Neuronal stem cell (in vitro differentiated cells): ENCODE results near the gene NKAIN1.

Source experiments
- DNase-seq: peaks from one replicate; pipeline ENCODE4 v3.0.0-alpha.2; 2013; ENCODE audit warnings: low spot score
- H2AFZ ChIP-seq: one replicate; pipeline ENCODE4 v1.6.1; 2013; ENCODE audit warnings: mild to moderate bottlenecking, low read length, inconsistent platforms
- H2AK5ac ChIP-seq: 2 replicates; pipeline ENCODE4 v1.6.1; 2013; ENCODE audit warnings: low read depth, mild to moderate bottlenecking, inconsistent platforms, low read length, moderate library complexity, mixed read lengths
- H2BK120ac ChIP-seq: 2 replicates; pipeline ENCODE4 v1.6.1; 2013; ENCODE audit warnings: low read depth, mild to moderate bottlenecking, inconsistent platforms, low read length, moderate library complexity, mixed read lengths
- H2BK12ac ChIP-seq: one replicate; pipeline ENCODE4 v1.6.1; 2013; ENCODE audit warnings: low read length, inconsistent platforms
- H2BK15ac ChIP-seq: 2 replicates; pipeline ENCODE4 v1.6.1; 2013; ENCODE audit warnings: mild to moderate bottlenecking, low read length, inconsistent platforms, mixed read lengths
- H2BK5ac ChIP-seq: one replicate; pipeline ENCODE4 v1.6.1; 2013; ENCODE audit warnings: inconsistent platforms, mild to moderate bottlenecking, low read length, moderate library complexity
- H3K14ac ChIP-seq: one replicate; pipeline ENCODE4 v1.6.1; 2013; ENCODE audit warnings: low read length, inconsistent platforms
- H3K18ac ChIP-seq: 2 replicates; pipeline ENCODE4 v1.6.1; 2013; ENCODE audit warnings: low read length, inconsistent platforms
- H3K23ac ChIP-seq: 2 replicates; pipeline ENCODE4 v1.6.1; 2013; ENCODE audit warnings: low read depth, mild to moderate bottlenecking, mixed read lengths, low read length, inconsistent platforms; ENCODE audit not compliant: poor library complexity
- H3K27ac ChIP-seq: replicated peaks from 3 replicates; pipeline ENCODE4 v1.5.1; 2013; ENCODE audit warnings: low read length, inconsistent platforms
- H3K27me3 ChIP-seq, 3 experiments: 2 replicates each; pipeline ENCODE4 v1.6.1; 2013; ENCODE audit warnings: low read length in 3 of 3, mild to moderate bottlenecking in 2 of 3, inconsistent platforms in 1 of 3, low read depth in 1 of 3, mixed read lengths in 1 of 3, moderate library complexity in 1 of 3; ENCODE audit not compliant: control insufficient read depth in 3 of 3, insufficient read depth in 3 of 3
- H3K36me3 ChIP-seq, 2 donors: replicated peaks in 1 of 2; 2 replicates each; pipeline ENCODE4 v1.6.1; 2013; ENCODE audit warnings: low read length in 2 of 2; ENCODE audit not compliant: control insufficient read depth in 2 of 2, insufficient read depth in 2 of 2
- H3K4ac ChIP-seq: 2 replicates; pipeline ENCODE4 v1.6.1; 2013; ENCODE audit warnings: inconsistent platforms, mild to moderate bottlenecking, low read length, moderate library complexity
- H3K4me1 ChIP-seq, 2 donors: 1 replicate in 1 of 2; 2 replicates in 1 of 2; pipeline ENCODE4 v1.6.1; 2013; ENCODE audit warnings: low read length in 2 of 2, low read depth in 1 of 2; ENCODE audit not compliant: control insufficient read depth in 2 of 2, insufficient read depth in 1 of 2
- H3K4me2 ChIP-seq: one replicate; pipeline ENCODE4 v1.6.1; 2013; ENCODE audit warnings: mild to moderate bottlenecking, low read length, inconsistent platforms; ENCODE audit not compliant: insufficient read depth, poor library complexity, severe bottlenecking
- H3K4me3 ChIP-seq, 2 donors: 2 replicates each; pipeline ENCODE4 v1.5.1; 2013; ENCODE audit warnings: low read length in 2 of 2, mild to moderate bottlenecking in 2 of 2, inconsistent platforms in 1 of 2, moderate library complexity in 1 of 2
- H3K79me1 ChIP-seq: one replicate; pipeline ENCODE4 v1.6.1; 2013; ENCODE audit warnings: low read depth, mild to moderate bottlenecking, inconsistent platforms, low read length, moderate library complexity
- H3K9ac ChIP-seq: one replicate; pipeline ENCODE4 v1.6.1; 2013; ENCODE audit warnings: mild to moderate bottlenecking, low read depth, low read length, inconsistent platforms; ENCODE audit not compliant: poor library complexity
- H3K9me3 ChIP-seq, 2 donors: replicated peaks in 1 of 2; 2 replicates each; pipeline versions ENCODE3 to v1.6.1; 2013; ENCODE audit warnings: low read length in 2 of 2, mild to moderate bottlenecking in 2 of 2, inconsistent platforms in 1 of 2, low read depth in 1 of 2, mixed read lengths in 1 of 2, moderate library complexity in 1 of 2; ENCODE audit not compliant: control insufficient read depth in 2 of 2, insufficient read depth in 1 of 2
- H4K8ac ChIP-seq: one replicate; pipeline ENCODE4 v1.6.1; 2013; ENCODE audit warnings: low read depth, mild to moderate bottlenecking, inconsistent platforms, low read length, moderate library complexity
- H4K91ac ChIP-seq: one replicate; pipeline ENCODE4 v1.6.1; 2013; ENCODE audit warnings: low read length, low read depth, mild to moderate bottlenecking, inconsistent platforms; ENCODE audit not compliant: poor library complexity
- WGBS, 2 donors: extraction: QIAGEN DNeasy Blood & Tissue Kit; methylation state at CpG; one replicate each; pipeline ENCODE4 v1.1.7; 2013; ENCODE audit warnings: missing lambda C conversion rate in 2 of 2, mixed read lengths in 1 of 2; ENCODE audit not compliant: insufficient read length in 2 of 2, insufficient replicate concordance in 1 of 2; ENCODE audit errors: extremely low coverage in 2 of 2; 5-methylcytosine and 5-hydroxymethylcytosine counted together

The NKAIN1 gene

GRCh38 chr1:31231802-31232201 is 7.9 kb downstream of the NKAIN1 start:
- WGBS, 2 donors = no CpG with 5 or more reads among the region's 5 CpGs
- DNase-seq = no peak
- no peaks in the 10 kb centered on the region for H3K27me3 ChIP-seq
- peaks cover 10% of the 10 kb centered on the region in 2 donors for H3K4me1 ChIP-seq
- H2BK12ac ChIP-seq = no peak overlapping the region
- no peak overlapping the region for H3K27ac ChIP-seq
- no peak overlapping the region for H3K23ac ChIP-seq
- H3K4me2 ChIP-seq = no peak overlapping the region
- H3K36me3 ChIP-seq = peaks cover 2 to 3% of the 10 kb centered on the region in 2 donors
- no peak overlapping the region for H2AK5ac ChIP-seq
- H3K79me1 ChIP-seq = peaks cover 2% of the 10 kb centered on the region
- H2BK15ac ChIP-seq = no peak overlapping the region
- no peak overlapping the region for H4K91ac ChIP-seq
- H3K4ac ChIP-seq = no peak overlapping the region
- H3K14ac ChIP-seq = no peak overlapping the region
- H2BK5ac ChIP-seq = no peak overlapping the region
- H2AFZ ChIP-seq = no peak overlapping the region
- no peak overlapping the region for H3K4me3 ChIP-seq
- H3K9ac ChIP-seq = no peak overlapping the region
- no peak overlapping the region for H3K18ac ChIP-seq
- no peaks in the 10 kb centered on the region for H3K9me3 ChIP-seq
- no peak overlapping the region for H2BK120ac ChIP-seq
- H4K8ac ChIP-seq = no peak overlapping the region

GRCh38 chr1:31230378-31230777 is 9.3 kb downstream of the NKAIN1 start:
- Histone ChIP-seq H3K27ac (no peak overlapping the region), H3K36me3 (peaks cover 2 to 7% of the 10 kb centered on the region in 2 donors), H3K18ac (no peak overlapping the region), H3K4me2 (no peak overlapping the region), H3K79me1 (peaks cover 2% of the 10 kb centered on the region), H3K9me3 (no peaks in the 10 kb centered on the region), H2AFZ (no peak overlapping the region), H3K23ac (no peak overlapping the region), H3K27me3 (no peaks in the 10 kb centered on the region), H2BK15ac (no peak overlapping the region), H3K4me1 (peaks cover 10% of the 10 kb centered on the region in 2 donors), H2BK5ac (no peak overlapping the region), H2BK120ac (no peak overlapping the region), H3K4ac (no peak overlapping the region), H4K91ac (no peak overlapping the region), H3K14ac (no peak overlapping the region), H2AK5ac (no peak overlapping the region), H2BK12ac (no peak overlapping the region), H3K4me3 (no peak overlapping the region), H3K9ac (no peak overlapping the region), H4K8ac (no peak overlapping the region)
- no CpG with 5 or more reads among the region's 3 CpGs for WGBS, 2 donors
- no peak for DNase-seq

DNA sequence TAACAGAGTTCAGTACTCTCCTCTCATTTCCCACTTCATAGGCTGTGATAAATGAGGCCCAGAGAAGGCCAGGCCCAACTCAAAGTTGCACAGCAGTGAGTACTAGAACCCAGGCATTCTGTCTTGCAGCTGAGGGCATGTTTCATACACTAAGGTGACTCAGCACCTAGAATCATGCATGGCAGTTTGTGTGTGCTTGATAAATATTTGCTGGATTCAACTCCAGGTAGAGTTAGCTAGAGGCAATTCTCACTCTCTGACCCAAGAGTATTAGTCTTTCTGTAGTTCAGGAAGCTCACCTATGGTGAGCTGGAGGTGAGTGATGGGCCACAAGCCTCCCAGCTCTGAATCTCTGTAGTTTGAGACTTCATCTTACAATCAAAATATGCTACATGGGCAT is 10.7 kb downstream of the NKAIN1 start:
- no peak for DNase-seq
- no peak overlapping the region for H3K18ac ChIP-seq
- H4K91ac ChIP-seq = no peak overlapping the region
- H2BK5ac ChIP-seq = no peak overlapping the region
- H3K4ac ChIP-seq = no peak overlapping the region
- H2AFZ ChIP-seq = no peak overlapping the region
- no peaks in the 10 kb centered on the region for H3K9me3 ChIP-seq
- H3K27ac ChIP-seq = no peak overlapping the region
- H4K8ac ChIP-seq = no peak overlapping the region
- no peak overlapping the region for H3K14ac ChIP-seq
- no peak overlapping the region for H2BK15ac ChIP-seq
- H2BK12ac ChIP-seq = no peak overlapping the region
- H2AK5ac ChIP-seq = no peak overlapping the region
- no peaks in the 10 kb centered on the region for H3K27me3 ChIP-seq
- peaks cover 2 to 5% of the 10 kb centered on the region in 2 donors for H3K36me3 ChIP-seq
- no peak overlapping the region for H3K4me2 ChIP-seq
- H3K4me3 ChIP-seq = no peak overlapping the region
- H3K9ac ChIP-seq = no peak overlapping the region
- H2BK120ac ChIP-seq = no peak overlapping the region
- peaks cover 2% of the 10 kb centered on the region for H3K79me1 ChIP-seq
- peaks cover 13 to 14% of the 10 kb centered on the region in 2 donors for H3K4me1 ChIP-seq
- H3K23ac ChIP-seq = no peak overlapping the region

GRCh38 chr1:31227891-31228568 is 11.7 kb downstream of the NKAIN1 start:
- Histone ChIP-seq H4K91ac (no peak overlapping the region), H3K9ac (no peak overlapping the region), H2BK12ac (no peak overlapping the region), H3K36me3 (peaks cover 0 to 5% of the 10 kb centered on the region in 2 donors), H4K8ac (no peak overlapping the region), H3K23ac (no peak overlapping the region), H3K4me1 (peaks cover 16 to 17% of the 10 kb centered on the region in 2 donors), H2AK5ac (no peak overlapping the region), H3K4me3 (no peak overlapping the region), H2AFZ (no peak overlapping the region), H3K18ac (peak overlapping the region; percentile 1), H2BK15ac (no peak overlapping the region), H3K79me1 (peaks cover 2% of the 10 kb centered on the region), H3K27ac (peak overlapping the region; percentile 41), H3K4me2 (no peak overlapping the region), H3K14ac (no peak overlapping the region), H2BK5ac (no peak overlapping the region), H3K9me3 (no peaks in the 10 kb centered on the region), H3K4ac (no peak overlapping the region), H3K27me3 (no peaks in the 10 kb centered on the region), H2BK120ac (no peak overlapping the region)
- peak; percentile 65 for DNase-seq
- WGBS, 2 donors = no CpG with 5 or more reads among the region's 5 CpGs
